Astrocyte (in vitro differentiated cells and primary cell): ENCODE measurements around the gene RNF212. TPM values are rescaled to one million over a fixed set of nuclear protein-coding genes. Genes with fewer than 3 reads are reported as not detected.

Experiments used
- DNase-seq: peaks from one replicate; pipeline ENCODE4 v3.0.0-alpha.2; 2010; ENCODE audit warnings: low read depth
- FAIRE-seq: peaks from 2 replicates; lab custom pipeline; 2011; peaks lifted over from hg19 to GRCh38; lab: Jason Lieb, UNC
- H2AFZ ChIP-seq: 2 replicates; pipeline ENCODE4 v1.6.0; 2012; ENCODE audit warnings: low read depth, low read length, inconsistent platforms
- H3K27ac ChIP-seq: 2 replicates; pipeline ENCODE4 v1.5.1; 2011; ENCODE audit warnings: low read depth, low read length, inconsistent platforms
- H3K27me3 ChIP-seq: 2 replicates; pipeline ENCODE4 v1.6.0; 2011; ENCODE audit warnings: low read length, inconsistent platforms; ENCODE audit not compliant: insufficient read depth
- H3K36me3 ChIP-seq: 2 replicates; pipeline ENCODE4 v1.5.1; 2011; ENCODE audit warnings: low read length, inconsistent platforms; ENCODE audit not compliant: insufficient read depth
- H3K4me1 ChIP-seq: 2 replicates; pipeline ENCODE4 v1.5.1; 2011; ENCODE audit warnings: low read length, inconsistent platforms; ENCODE audit not compliant: insufficient read depth
- H3K4me2 ChIP-seq: 2 replicates; pipeline ENCODE4 v1.6.0; 2012; ENCODE audit warnings: low read length, inconsistent platforms
- H3K4me3 ChIP-seq: 2 replicates; pipeline ENCODE4 v1.5.1; 2011; ENCODE audit warnings: low read depth, mild to moderate bottlenecking, low read length, inconsistent platforms; ENCODE audit not compliant: insufficient read depth
- H3K79me2 ChIP-seq: 2 replicates; pipeline ENCODE4 v1.6.0; 2012; ENCODE audit warnings: mild to moderate bottlenecking, low read length, inconsistent platforms; ENCODE audit not compliant: insufficient read depth
- H3K9ac ChIP-seq: 2 replicates; pipeline ENCODE4 v1.6.0; 2012; ENCODE audit warnings: mild to moderate bottlenecking, low read length, inconsistent platforms
- H3K9me3 ChIP-seq: 2 replicates; pipeline ENCODE4 v1.5.1; 2012; ENCODE audit warnings: low read depth, mild to moderate bottlenecking, low read length, inconsistent platforms; ENCODE audit not compliant: insufficient read depth
- H4K20me1 ChIP-seq: 2 replicates; pipeline ENCODE4 v1.6.0; 2012; ENCODE audit warnings: low read length, inconsistent platforms; ENCODE audit not compliant: insufficient read depth
- H3K27ac Mint-ChIP-seq: one replicate; pipeline ENCODE4 v1.8.0; 2021; ENCODE audit warnings: mild to moderate bottlenecking, mixed read lengths; ENCODE audit not compliant: unreplicated experiment
- H3K27me3 Mint-ChIP-seq: one replicate; pipeline ENCODE4 v1.8.0; 2021; ENCODE audit warnings: low read depth, mixed read lengths; ENCODE audit not compliant: unreplicated experiment
- H3K36me3 Mint-ChIP-seq: one replicate; pipeline ENCODE4 v1.8.0; 2021; ENCODE audit warnings: low read depth, mixed read lengths; ENCODE audit not compliant: unreplicated experiment
- H3K4me1 Mint-ChIP-seq: one replicate; pipeline ENCODE4 v1.8.0; 2021; ENCODE audit warnings: low read depth, mixed read lengths; ENCODE audit not compliant: unreplicated experiment
- H3K4me3 Mint-ChIP-seq: one replicate; pipeline ENCODE4 v1.8.0; 2021; ENCODE audit warnings: mild to moderate bottlenecking, moderate library complexity, mixed read lengths; ENCODE audit not compliant: unreplicated experiment
- H3K9me3 Mint-ChIP-seq: one replicate; pipeline ENCODE4 v1.8.0; 2021; ENCODE audit warnings: mild to moderate bottlenecking, mixed read lengths; ENCODE audit not compliant: unreplicated experiment
- EZH2 ChIP-seq: IDR thresholded peaks from 2 replicates; pipeline ENCODE4 v1.6.1; 2012; ENCODE audit warnings: mild to moderate bottlenecking, low read length, inconsistent platforms; ENCODE audit not compliant: insufficient read depth
- total RNA-seq: library from RNA; stranded (reverse); gene quantifications from 2 replicates; pipeline ENCODE4 v1.2.1, GENCODE V29; 2021
- TF ChIP-seq, protein P1 (sequence below): IDR thresholded peaks from 2 replicates; pipeline ENCODE4 v1.5.1; 2011; ENCODE audit warnings: low read depth, mild to moderate bottlenecking, inconsistent platforms, low read length, moderate library complexity; ENCODE audit not compliant: insufficient read depth

Gene RNF212
- total RNA-seq, 1 donor from 2014 or later: 2.2 TPM

DNA sequence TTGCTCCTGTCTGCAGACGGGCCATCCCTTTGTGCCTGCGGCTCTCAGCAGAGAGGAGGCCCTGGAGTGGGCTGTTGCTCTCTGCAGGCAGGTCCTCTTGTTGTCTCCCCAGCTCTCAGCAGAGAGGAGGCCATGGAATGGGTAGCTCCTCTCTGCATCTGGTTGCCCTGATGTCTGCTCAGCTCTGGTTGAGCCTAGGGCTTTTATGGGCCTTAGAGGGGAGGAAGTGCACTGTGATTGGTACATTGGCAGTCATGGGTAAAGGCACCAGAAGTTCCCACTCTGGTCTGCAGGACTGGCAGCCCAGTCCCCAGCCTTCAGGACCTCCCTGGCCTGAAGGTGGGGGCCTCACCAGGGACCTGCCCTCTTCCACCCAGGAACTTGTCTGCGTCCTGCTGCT is 37.5 kb upstream of the RNF212 start:
- H3K36me3 ChIP-seq: no peaks in the 10 kb centered on the region
- H4K20me1 ChIP-seq: no peaks in the 10 kb centered on the region
- Mint-ChIP-seq H3K4me1 (no peaks in the 10 kb centered on the region), H3K4me3 (no peak overlapping the region), H3K27me3 (peaks cover 56% of the 10 kb centered on the region), H3K27ac (no peak overlapping the region), H3K36me3 (no peaks in the 10 kb centered on the region), H3K9me3 (peaks cover 9% of the 10 kb centered on the region)
- FAIRE-seq: no peak
- TF ChIP-seq EZH2: no peak
- TF ChIP-seq, protein P1, sequence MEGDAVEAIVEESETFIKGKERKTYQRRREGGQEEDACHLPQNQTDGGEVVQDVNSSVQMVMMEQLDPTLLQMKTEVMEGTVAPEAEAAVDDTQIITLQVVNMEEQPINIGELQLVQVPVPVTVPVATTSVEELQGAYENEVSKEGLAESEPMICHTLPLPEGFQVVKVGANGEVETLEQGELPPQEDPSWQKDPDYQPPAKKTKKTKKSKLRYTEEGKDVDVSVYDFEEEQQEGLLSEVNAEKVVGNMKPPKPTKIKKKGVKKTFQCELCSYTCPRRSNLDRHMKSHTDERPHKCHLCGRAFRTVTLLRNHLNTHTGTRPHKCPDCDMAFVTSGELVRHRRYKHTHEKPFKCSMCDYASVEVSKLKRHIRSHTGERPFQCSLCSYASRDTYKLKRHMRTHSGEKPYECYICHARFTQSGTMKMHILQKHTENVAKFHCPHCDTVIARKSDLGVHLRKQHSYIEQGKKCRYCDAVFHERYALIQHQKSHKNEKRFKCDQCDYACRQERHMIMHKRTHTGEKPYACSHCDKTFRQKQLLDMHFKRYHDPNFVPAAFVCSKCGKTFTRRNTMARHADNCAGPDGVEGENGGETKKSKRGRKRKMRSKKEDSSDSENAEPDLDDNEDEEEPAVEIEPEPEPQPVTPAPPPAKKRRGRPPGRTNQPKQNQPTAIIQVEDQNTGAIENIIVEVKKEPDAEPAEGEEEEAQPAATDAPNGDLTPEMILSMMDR: no peak
- H3K79me2 ChIP-seq: no peaks in the 10 kb centered on the region
- H3K9me3 ChIP-seq: no peaks in the 10 kb centered on the region
- H3K27me3 ChIP-seq: peaks cover 22% of the 10 kb centered on the region
- no peak overlapping the region for H3K9ac ChIP-seq
- H3K4me3 ChIP-seq: no peak overlapping the region
- H3K4me1 ChIP-seq: no peaks in the 10 kb centered on the region
- no peak overlapping the region for H3K27ac ChIP-seq
- no peak overlapping the region for H2AFZ ChIP-seq
- DNase-seq: no peak
- H3K4me2 ChIP-seq: no peak overlapping the region

DNA sequence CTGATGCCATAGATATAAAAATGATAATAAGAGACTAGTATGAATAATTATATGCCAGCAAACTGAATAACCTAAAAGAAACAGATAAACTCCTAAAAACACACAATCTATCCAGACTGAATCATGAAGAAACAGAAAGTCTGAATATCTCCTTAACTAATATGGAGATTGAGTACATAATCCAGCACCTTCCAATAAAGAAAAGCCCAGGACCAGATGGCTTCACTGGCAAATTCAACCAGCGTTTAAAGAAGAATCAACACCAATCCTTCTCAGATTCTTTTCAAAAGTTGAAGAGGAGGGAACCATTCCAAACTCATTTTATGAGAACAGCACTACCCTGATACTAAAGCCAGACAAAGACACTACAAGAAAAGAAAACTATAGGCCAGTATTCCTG is 26.5 kb upstream of the RNF212 start:
- no peak overlapping the region for H3K4me3 Mint-ChIP-seq
- Histone ChIP-seq H3K27ac (no peak overlapping the region), H3K36me3 (no peaks in the 10 kb centered on the region), H3K79me2 (no peaks in the 10 kb centered on the region), H2AFZ (no peak overlapping the region), H3K4me2 (no peak overlapping the region), H3K27me3 (peaks cover 11% of the 10 kb centered on the region), H3K4me1 (no peaks in the 10 kb centered on the region), H3K9me3 (no peaks in the 10 kb centered on the region), H4K20me1 (no peaks in the 10 kb centered on the region), H3K9ac (no peak overlapping the region), H3K4me3 (no peak overlapping the region)
- H3K9me3 Mint-ChIP-seq: peaks cover 6% of the 10 kb centered on the region
- peaks cover 56% of the 10 kb centered on the region for H3K27me3 Mint-ChIP-seq
- TF ChIP-seq, protein P1: no peak
- no peak for TF ChIP-seq EZH2
- peaks cover 2% of the 10 kb centered on the region for H3K36me3 Mint-ChIP-seq
- FAIRE-seq (no peak), DNase-seq (no peak)
- no peaks in the 10 kb centered on the region for H3K4me1 Mint-ChIP-seq
- H3K27ac Mint-ChIP-seq: no peak overlapping the region

DNA sequence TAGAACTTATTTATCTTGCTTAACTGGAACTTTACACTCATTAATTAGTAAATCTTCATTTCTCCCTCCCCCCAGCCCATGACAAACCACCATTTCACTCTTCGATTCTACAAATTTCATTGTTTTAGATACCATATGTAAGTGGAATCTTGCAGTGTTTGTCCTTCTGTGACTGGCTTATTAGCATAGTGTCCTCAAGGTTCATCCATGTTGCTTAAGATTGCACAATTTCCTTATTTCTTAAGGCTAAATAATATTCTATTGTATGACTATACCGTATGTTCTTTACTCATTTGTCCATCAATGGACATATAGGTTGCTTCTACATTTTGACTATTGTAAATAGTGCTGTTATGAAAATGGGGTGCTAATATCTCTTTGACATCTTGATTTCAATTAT is 24.5 kb upstream of the RNF212 start:
- H3K27me3 ChIP-seq: peaks cover 11% of the 10 kb centered on the region
- H3K9ac ChIP-seq: no peak overlapping the region
- H3K27ac ChIP-seq: no peak overlapping the region
- Mint-ChIP-seq H3K27ac (no peak overlapping the region), H3K4me1 (no peaks in the 10 kb centered on the region), H3K9me3 (peaks cover 4% of the 10 kb centered on the region), H3K27me3 (peaks cover 47% of the 10 kb centered on the region), H3K4me3 (no peak overlapping the region), H3K36me3 (no peaks in the 10 kb centered on the region)
- no peak overlapping the region for H3K4me2 ChIP-seq
- H3K4me3 ChIP-seq: no peak overlapping the region
- no peaks in the 10 kb centered on the region for H3K79me2 ChIP-seq
- FAIRE-seq: no peak
- no peaks in the 10 kb centered on the region for H4K20me1 ChIP-seq
- no peaks in the 10 kb centered on the region for H3K36me3 ChIP-seq
- H3K4me1 ChIP-seq: no peaks in the 10 kb centered on the region
- TF ChIP-seq, protein P1: no peak
- TF ChIP-seq EZH2: no peak
- H2AFZ ChIP-seq: no peak overlapping the region
- no peaks in the 10 kb centered on the region for H3K9me3 ChIP-seq
- no peak for DNase-seq
